ENCODE measurements around the gene ADAMTSL1.

Gene ADAMTSL1

DNA sequence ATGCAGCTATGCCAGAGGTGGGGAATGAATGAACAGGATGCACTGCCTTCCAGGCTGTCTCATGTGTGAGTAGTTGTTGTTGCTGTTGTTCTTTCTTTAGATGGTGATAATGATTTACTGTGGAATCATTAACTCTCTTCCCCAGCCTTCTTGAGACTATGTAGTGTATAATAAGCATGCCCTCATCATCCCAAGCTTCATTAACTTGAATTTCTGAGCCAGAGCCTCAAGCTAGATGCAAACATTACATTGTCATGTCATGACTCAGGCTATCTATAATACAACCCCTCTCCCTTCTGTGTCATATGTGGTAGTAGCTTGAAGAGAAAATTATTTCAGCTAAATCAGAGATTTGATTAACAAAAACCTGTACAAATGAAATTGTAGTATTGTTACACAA lies 10.0 kb upstream of the ADAMTSL1 start:
- DNase-seq: no peak

DNA sequence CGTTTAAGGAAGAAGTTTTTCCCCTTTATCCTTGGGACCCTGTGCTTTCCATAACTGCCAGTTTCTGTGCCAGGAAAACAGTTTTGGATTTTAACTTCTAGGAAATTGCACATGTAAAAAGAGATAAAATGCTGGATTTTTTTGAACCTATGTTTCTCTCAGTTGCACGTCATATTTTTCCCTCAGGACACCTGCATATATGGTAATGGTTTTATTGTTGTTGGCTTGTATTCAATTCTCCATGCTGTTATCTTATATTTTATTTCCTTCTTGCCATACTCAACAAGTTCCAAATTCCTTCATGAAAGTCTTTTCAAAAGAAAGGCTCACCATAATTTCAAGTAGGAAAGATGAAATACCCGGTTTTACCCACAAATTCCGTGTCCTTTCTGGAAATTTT lies 7.9 kb upstream of the ADAMTSL1 start:
- DNase-seq: no peak

DNA sequence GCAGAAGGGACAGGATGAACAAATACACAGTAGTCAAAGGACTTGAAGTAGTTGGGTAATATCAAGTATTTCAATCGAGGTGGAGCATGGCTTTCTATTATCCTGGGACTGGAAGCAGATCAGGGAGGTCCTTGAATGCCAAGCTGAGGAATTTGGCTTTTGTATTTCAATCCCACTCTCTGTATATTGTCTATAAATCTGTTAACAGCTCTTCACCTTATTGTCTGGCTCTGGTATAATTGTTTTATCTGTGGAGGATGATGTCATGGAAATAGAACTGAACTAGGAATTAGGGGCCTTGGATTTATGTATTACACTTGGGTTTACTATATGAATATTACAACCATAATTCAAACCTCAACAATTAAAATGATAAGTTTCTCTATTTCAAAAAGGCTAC lies 6.3 kb upstream of the ADAMTSL1 start:
- DNase-seq: no peak

DNA sequence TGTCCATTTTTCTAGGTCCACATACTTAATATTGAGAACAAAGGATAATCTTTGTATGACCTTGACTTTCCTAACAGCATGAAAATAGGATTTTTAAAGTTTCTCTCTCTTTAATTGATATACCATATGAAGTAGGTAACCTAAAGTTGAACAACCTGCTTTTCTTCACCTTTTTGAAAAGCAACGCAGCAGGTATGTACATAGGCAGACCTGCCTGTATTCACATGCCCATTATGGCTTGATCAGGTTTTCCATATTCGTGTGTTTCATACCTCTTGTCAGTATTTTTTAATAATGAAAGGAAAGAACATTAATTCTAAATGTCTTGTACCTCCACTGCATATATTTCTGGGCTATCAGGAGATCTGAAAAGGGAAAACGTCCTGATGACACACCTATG lies 1.5 kb upstream of the ADAMTSL1 start:
- no peak for DNase-seq

DNA sequence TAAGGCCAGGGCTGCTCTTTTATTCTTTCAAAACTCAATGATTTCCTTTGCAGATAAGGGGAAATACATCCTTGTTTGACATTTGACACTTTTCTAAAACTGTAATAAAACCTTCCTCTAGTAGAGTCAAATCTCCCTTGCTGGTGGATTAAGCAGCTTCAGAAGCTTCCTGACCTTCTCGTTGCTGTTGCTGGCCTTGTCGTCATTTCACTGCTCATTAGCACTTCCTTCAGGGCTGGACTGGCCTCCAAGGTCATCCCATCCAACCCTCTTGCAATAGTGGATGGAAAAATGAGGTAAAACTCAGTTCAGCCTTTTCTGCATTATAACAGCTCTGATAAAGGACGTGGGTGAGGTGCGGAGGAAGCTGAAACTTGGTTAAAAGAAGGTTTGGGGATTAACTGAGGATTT lies 1.1 kb upstream of the ADAMTSL1 start:
- no peak for DNase-seq

DNA sequence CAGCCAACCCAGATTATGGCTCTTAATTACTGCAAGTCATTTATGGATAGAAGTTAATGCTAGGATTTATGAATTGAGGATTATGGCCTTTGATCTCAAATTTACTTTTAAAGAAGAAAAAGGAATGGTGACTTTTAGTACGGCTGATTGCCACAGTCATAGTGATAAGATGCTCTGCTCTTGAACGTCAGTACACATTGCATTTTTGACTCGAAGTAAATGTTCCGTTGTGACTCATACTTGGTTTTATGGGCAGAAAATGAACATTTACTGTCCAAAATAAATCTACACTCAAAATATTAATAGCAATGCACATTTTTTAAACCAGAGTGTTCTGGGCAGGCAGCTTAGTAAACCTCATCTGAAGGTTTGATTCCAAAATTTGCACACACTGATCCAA lies 830 bp downstream of the ADAMTSL1 start:
- no peak for DNase-seq

DNA sequence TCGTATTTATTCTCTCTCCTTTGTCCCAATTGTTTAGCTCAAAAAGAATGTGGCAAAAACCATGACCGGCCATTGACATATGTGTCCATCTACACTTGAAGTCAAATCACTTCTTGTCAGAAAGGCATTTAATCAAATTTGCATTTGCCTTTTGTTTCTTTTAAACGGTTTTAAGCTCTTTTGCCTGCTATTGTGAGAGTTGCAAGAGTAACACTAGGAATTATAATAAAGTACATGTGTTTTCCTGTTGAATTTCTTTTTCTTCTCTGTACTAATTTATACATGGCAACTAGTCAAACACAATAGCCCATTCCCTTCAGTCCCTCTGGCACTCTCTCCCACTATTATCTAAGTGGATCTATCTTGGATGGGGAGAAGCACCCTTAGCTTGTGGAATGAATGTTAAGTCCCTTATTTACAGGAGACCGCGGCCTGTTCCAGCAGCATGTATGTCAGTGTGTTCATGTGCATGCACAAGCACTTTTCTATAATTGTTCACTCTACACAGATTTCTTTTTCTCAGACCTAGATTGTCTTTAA lies 3.2 kb downstream of the ADAMTSL1 start:
- no peak for DNase-seq

DNA sequence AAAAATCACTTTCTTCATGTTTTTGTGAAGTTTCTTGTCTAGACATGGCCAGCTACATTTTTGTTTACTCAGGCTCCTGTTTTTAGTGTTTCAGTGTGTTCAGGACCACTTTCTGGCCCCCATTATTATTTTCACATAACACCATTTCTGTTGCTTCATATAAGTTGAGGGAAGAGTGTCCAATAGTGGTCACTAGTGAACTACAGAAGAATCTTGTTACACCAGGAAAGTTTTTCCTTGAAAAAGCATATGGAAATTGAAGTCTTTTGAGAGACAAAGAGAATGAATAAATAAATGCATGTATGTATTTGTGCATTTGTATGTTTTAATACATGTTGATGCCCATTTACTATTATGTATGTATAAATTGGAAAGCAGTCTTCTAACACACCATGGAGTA lies 3.8 kb downstream of the ADAMTSL1 start:
- no peak for DNase-seq

DNA sequence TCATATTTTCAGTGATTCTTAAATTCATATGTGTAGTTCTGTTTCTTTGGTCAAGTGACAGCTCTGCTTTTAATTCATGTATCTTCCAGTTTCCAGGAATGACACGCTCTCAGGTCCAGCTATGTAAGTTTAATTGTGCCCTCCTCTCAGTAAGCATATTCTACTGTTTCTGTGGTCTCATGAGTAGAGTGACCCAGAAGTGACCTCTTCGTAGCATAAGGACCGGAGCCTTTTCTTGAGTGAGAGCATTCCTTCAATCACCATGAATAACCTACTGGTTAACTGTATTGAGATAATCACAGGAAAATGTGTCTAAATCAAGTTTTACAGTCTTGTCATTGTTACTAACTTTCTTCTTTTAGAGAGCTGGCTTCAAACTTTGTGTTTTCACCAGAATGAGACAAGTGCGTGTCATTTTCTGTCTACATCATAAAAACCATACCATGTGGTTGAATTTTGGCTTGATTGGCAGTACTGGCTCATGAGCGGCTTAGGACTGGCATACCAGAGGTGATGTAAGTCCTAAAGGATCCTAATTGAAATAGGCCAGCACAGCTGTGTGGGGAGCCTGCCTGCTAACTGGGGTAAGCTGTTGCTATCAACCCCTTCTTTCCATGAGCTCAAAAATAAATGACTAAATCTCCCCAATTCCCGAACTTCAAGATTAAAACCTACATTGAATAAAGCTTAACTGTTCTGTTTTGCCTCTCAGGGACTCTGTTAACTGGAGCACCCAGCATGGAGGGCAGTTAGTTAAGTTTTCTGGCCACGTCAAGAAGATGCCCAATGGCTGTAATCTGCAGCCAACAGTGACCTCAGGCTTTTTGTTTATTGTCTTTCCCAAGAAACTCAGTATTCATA lies 4.8 kb downstream of the ADAMTSL1 start:
- DNase-seq: no peak

DNA sequence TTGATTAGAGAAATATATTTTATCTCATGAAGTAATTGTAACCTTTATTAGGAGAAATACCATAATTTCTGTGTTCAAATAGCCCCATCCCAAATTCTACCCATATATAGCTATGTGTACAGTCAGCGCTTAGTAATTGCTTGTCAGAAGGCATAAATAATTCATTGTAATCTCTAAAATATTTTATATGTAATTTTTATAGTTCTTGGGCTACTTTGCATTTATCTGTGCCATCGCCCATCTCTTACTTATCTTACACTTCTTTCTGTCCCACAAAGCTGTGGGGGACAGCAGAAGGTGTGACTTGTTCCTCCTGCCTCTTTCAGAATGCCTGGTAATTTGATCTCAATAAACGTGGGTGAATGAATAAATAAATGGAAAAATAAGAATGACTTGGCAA lies 5.5 kb downstream of the ADAMTSL1 start:
- DNase-seq: no peak

DNA sequence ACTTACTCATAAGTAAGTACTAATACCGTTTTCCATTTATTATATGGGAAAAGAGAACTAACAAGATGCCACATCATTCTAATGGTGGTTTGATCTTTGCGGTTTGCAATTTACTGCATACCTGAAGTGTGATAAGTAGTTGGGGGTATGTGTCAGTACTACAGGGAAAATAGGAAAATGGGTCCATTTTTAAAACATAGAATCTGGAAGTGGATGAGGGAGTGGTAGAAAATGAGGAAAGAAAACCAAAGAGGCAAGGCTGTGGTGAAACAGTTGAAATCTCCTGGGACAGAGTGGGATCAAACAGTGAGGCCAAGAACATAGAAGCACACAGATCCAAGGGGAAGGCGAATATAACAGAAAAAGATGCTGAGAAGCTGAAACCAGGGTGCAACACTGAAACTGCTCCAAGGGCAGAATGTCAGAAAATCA lies 6.7 kb downstream of the ADAMTSL1 start:
- no peak for DNase-seq

DNA sequence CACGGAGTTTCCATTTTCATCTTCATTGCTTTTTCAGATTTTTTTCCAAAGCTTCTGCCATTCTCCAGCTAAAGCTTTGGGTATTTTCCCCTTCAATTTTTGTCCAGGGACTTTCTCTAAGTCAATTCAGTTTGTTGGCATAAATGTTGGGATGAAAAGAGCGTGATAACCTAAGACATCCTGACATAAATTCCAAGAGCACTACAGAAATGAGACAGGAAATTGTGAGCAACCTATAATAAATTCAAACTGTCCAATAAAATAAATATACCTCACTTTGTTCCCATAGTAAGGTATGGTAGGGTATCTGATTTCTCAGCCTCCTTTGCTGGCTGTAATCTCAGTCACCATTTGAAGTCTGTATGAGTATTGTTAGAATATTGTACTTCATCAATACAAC lies 8.4 kb downstream of the ADAMTSL1 start:
- DNase-seq: no peak

DNA sequence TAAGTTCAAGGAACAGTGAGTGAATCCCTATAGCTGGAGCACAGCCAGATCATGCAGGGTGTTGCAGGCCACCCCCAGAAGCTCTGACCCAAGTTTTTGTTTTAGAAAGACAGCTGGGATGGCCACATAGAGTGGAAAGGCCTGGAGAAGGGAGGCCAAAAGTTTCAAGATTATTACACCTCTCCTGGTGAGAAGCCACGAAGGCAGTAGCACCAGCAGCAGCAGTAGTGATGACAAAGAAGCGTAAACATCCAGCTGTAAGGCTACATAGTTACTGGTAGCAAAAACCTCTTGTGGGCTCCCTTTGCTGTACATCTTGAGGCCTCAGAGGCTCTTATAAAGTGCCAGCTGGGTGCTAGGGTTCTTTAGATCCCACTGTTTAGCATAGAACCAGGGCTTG lies 11.8 kb downstream of the ADAMTSL1 start:
- DNase-seq: no peak

DNA sequence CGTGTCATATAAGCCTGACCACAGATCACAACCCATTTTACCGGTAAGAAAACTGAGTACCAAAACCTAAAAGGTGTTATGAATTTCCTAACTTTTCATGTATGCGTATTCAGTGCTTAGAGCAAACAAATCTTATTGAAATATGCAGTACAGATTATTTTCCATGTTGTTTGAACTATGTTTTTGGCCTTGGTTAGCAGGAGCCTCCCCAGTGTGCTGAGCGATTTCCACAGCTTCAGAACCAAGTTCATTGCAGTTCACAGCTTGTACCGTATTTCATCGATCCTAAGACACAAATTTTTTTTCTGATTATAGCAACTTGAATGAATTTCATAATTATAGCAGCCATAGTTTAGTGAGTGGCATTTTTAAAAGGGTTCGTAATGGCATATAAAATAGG lies 13.7 kb downstream of the ADAMTSL1 start:
- DNase-seq: no peak

DNA sequence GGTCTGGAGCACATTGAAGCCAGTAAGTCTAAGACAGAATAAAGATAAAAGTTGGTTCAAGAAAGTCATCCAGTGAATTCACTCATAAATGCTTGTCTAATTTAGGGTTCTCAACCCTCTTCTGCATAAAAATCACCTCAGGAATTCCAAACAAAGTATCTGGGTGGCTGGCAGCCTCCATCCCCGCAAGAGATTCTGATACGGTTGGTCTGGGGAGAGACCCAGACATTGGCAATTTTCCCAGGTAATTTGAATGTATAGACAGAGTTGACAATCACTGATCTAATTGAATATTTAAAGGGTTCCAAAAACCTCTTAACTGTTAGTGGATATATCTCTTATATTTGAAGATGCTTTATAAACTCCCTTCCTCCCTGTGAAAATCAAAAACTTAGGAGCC lies 14.9 kb downstream of the ADAMTSL1 start:
- no peak for DNase-seq

DNA sequence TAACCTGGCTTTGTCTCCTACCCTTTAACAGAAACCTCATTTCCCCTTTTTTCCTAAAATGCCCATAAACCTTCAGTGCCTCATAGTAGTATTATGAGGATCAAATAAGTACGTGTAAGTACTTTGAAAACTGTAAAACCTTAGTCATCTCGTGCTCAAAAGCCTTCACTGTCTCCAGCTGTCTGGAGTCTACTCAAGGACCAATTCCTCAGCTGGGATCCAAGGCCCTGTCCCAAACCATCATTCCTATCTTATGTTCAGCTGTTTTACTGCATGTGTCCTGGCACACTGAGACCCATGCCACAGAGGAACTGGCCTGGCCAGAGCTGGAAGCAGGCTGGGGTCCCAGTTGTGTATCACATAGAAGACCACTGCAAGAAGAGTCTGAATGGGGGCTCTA lies 15.9 kb downstream of the ADAMTSL1 start:
- no peak for DNase-seq

DNA sequence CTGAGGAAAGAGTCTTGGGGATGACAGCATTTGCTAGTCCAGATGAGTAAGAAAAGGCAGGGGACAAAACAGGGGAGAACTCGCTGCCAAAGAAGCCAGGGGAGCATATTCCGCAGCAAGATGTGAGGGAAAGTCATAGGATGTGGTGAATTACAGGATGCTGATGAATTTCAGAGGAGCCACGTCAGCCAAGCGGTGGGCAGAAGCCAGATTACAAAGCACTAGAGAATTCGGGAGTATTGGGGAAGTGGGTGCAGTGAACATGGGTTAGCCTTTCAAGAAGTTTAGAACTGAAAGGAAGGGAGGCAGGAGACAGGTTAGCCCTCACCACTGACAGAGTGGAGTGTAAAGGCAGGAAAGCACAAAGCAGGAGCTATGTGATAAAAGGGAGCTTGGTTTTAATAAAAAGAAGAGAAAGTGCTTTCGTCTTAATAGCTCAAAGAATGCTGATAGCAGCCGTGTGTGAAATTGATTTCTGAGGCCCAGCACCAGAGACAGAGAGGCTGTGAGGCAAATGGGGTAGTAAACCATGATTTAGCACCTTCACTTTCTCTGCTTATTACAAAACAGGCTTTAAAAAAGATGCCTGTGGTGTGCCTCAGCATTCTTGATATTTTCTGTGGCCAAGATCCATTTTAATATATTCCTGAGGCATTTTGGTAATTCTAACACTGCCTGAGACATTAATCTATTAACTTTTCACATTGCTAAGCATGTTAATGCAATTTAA lies 16.9 kb downstream of the ADAMTSL1 start:
- no peak for DNase-seq

DNA sequence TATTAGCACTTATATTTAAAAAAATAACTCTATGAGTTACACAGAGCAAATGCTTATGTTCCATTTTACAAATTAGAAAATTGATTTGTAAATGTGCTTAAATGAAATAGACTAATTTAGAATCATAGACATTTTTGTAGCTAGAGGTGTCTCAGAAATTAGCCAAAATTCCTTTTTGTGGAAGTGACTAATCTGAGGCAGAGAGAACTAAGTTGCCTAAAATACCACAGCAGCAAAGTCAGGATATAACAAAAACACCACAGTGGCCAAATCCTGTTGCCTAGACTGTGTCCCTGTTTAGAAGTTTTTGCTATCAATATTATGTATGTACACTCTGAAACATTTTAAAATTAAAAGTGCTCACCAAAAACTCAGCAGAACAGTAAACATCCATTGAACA lies 18.7 kb downstream of the ADAMTSL1 start:
- no peak for DNase-seq

DNA sequence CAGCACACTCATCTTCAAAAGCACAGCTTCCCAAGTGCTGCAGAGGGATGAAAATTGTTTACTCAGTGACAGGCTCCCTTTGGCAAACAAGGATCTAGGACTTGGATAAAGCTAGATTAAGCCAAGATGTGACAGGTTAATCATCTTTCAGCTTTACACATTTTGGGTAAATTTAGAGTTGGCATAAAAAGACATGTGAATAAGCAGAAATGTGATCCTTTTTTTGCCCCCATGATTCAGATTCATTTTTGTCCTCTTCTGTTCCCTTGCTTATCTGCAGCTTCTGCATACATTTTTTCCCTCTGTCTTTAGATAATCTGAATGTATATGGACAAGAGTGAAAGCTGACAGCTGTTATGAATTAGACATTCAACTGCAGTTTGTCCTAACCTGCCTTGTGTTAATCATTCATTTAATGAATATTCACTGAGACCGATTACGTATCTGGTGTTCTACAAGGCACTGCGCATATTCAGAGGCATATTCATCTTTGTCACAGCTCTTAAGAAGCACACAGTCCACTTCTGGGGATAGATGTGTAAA lies 19.6 kb downstream of the ADAMTSL1 start:
- no peak for DNase-seq

DNA sequence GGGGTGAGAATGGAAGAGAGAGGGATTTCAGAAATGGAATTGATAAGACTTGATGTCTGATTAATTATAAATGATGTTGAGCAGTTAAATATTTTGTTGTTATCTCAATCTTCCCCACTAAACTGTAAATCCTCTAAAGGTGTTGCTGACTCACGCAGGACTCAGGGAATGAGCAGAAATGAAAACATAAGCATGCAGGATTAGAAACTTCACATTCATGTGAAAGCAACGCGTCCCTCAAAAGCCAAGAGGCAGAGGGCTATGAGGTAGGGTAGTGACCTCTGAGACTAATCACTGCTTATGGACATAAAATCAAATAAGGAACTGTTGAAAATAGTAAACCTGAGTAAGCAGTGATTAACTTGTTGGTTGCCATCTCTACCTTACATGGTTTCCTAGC lies 21.1 kb downstream of the ADAMTSL1 start:
- DNase-seq: no peak

DNA sequence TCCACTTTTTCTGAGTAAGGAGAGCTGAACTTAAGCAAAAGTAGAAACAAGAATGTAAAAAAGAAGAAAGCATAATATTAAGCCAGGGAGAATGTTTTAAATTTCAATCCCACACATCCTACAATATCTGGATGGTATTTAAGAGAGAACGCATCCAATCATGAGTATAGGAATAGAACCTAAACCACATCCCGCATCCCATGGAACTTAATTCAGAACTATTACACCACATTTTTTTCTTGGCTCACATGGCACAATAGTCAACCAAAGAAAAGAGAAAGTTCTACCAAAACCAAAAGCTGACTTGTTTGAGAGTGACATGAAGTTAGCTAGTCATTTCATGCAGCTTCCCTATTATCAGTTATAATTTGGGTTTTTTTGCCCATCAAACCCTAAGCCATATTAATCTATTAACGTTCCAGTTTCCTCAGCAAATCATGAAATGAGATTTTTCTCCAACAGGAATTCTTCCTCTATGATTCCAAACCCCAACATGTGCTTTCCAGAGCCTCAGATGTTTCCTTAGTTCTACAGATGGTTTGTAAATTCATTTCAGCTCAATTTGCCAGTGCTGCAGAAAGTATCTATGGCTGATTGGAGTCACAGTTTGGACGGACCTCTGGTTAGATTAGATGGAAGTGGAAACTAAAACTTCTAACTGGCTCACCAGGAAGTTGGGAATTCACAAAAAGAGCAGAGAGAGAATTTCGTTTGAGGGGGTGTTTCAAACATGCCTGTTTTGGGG lies 22.5 kb downstream of the ADAMTSL1 start:
- no peak for DNase-seq

DNA sequence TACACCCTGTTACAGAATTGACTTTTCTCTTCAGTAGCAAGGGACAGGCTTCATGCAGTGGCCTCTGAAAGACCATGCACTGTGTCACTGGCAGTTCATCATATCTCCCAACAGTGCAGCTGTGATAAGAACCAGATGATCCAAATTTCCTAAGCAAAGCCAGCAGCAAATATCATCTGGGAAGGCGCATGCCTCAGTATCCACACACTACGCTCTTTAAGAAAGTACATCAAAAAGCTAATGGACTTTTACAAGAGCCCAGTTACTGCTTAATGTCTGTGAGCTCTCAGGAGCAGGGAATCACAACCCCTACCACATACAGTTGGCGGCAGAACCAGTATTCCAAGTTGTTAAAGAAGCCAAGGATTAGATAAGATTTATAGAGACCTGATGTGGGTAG lies 25.1 kb downstream of the ADAMTSL1 start:
- DNase-seq: no peak

DNA sequence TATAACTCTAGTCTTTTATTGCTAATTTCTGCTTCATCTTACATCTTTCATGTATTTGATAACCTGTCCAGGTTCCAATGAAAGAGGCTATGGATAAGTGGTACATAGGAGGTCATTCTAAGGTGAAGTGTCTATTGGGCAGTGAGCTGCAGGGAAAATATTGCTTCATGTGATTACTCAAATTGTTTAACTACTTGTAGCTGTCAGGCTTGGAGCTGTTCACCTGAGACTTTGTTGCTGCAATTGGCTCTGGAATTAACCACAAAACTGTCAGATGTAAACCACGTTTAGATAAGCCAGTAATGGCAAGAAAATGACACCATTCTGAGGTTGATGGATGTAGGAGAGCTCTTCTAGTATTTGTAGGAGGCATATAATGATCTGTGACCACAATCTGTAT lies 26.0 kb downstream of the ADAMTSL1 start:
- no peak for DNase-seq
